NT2/D1 (cell line): ENCODE results near the gene EPC1.

Source experiments
- YY1 ChIP-seq: IDR thresholded peaks from 2 replicates; pipeline ENCODE4 v1.6.1; 2011; ENCODE audit not compliant: insufficient read length, insufficient read depth
- ZNF274 ChIP-seq: IDR thresholded peaks from 2 replicates; pipeline ENCODE4 v1.6.1; 2011; ENCODE audit warnings: mild to moderate bottlenecking, low read depth, low read length

DNA sequence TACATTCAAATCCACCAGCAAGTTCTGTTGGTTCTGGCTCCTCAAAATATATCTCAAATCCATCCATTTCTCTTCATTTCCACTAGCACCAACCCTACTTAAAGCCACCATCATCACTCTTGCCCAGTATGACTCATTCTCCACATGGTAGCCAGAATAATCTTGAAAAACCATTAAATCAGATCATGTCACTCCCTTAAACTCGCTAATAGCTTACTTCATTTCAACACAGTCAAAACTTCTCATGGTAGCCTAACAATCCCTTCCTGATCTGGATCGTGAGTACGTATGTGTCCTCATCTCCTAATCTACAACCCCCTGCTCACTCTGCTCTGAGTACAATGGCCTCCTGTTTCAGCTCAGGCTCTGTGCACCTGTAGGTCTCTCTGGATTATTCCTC, 8.7 kb downstream of the EPC1 start:
- TF ChIP-seq ZNF274 (no peak), YY1 (no peak)
